ENCODE results near the gene WDR75.

The WDR75 gene

DNA sequence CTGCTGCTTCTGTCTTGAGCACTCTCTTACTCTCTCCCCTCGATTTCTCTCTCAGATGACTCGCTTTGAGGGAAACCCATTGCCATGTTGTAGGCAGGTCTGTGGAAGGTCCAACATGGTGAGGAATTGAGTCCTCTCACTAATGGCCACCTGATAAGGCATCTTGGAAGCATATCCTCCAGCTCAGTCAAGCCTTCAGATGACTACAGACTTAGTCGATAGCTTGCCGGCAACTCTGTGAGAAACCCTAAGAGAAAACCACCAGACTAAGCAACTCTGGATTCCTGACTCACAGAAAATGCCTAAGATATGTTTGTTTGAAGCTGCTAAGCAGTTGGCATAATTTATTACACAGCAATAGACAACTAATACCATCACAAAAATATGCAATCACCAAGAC is 51.2 kb downstream of the WDR75 start:
- peaks cover 8% of the 10 kb centered on the region for H3K27me3 Mint-ChIP-seq
- no peaks in the 10 kb centered on the region for H3K4me1 Mint-ChIP-seq
- H3K9me3 Mint-ChIP-seq: peaks cover 7% of the 10 kb centered on the region
- H3K4me3 Mint-ChIP-seq: no peak overlapping the region
- H3K36me3 Mint-ChIP-seq: peaks cover 3% of the 10 kb centered on the region
- no peak overlapping the region for H3K27ac Mint-ChIP-seq
- ATAC-seq (ENCODE audit: low read depth) (no peak), DNase-seq (ENCODE audit: low spot score in 2 of 2) (no peak)

DNA sequence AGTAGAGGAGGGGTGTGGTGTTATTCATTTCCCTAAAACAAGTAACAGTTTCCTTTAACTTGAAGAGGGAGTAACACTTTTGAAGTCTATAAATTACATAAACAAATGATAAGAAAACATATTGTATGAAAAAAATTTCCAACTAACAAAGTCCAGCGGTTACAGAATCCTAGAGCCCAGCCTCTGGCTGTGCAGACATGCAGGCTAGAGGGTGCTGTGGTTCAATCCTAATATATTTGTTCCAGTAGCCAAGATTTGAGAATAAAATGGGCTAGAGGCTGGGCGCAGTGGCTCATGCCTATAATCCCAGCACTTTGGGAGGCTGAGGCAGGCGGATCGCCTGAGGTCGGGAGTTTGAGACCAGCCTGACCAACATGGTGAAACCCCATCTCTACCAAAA is 56.9 kb downstream of the WDR75 start:
- H3K4me3 Mint-ChIP-seq: no peak overlapping the region

DNA sequence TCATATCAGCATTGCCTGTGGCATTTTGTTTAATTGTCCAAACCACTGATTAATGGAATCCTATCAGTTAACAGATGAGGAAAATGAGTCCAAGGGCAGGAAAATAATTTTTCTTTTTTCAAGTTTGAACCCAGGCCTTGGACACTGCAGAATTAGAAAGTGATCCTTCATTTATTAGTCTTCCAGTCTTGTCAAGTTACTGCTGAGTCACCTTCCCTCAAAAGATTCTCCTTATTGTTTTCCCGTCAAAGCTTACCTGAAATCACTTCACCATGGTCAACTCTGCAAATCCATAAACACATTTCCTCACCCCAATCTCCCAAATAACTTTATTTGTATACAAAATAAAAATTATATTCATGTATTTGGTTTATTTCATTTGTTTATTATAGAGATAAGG is 57.9 kb downstream of the WDR75 start:
- no peak for DNase-seq (ENCODE audit: low spot score in 2 of 2)
- Mint-ChIP-seq H3K4me3 (no peak overlapping the region), H3K4me1 (no peaks in the 10 kb centered on the region), H3K9me3 (peaks cover 7% of the 10 kb centered on the region), H3K36me3 (peaks cover 3% of the 10 kb centered on the region), H3K27me3 (peaks cover 5% of the 10 kb centered on the region), H3K27ac (no peak overlapping the region)
- no peak for ATAC-seq (ENCODE audit: low read depth)

More for the DNA sequence above, 56.9 kb downstream of the WDR75 start:
- H3K4me1 Mint-ChIP-seq: no peaks in the 10 kb centered on the region
- H3K27ac Mint-ChIP-seq: no peak overlapping the region
- peaks cover 5% of the 10 kb centered on the region for H3K27me3 Mint-ChIP-seq
- peaks cover 3% of the 10 kb centered on the region for H3K36me3 Mint-ChIP-seq
- H3K9me3 Mint-ChIP-seq: peaks cover 7% of the 10 kb centered on the region
- ATAC-seq (ENCODE audit: low read depth) (no peak), DNase-seq (ENCODE audit: low spot score in 2 of 2) (no peak)

DNA sequence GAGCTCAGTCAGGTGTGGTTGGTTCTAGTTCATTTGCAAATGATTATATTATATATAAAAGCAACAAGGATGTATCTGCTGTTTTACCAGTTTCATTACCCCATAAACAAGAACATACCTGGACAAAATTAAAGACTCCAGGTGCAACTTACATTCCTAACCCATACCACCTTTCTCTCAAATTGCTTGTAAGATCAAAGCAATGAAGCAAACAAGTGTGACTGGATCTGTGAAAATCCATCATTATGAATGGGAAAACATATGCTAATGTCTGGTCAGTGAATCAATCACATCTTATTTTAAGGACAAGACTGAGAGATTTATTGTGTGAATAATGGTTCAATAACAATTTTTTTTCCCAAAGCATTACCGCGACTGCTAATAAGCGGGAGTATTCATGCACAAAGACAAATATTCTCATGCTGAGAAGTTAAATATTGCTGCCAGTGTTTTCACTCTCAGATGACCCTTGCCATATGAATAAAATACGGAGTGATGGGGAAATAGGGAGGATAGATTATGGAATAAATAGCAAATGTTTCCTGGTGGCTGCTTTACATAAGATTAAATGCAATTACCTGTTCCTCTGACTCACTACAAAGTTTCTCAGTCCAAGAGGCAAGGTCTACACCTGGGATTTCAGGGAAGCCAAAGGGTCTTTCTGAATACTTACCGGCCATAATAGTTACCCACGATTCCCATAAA is 59.3 kb downstream of the WDR75 start:
- no peak for ATAC-seq (ENCODE audit: low read depth)
- no peak overlapping the region for H3K27ac Mint-ChIP-seq
- no peaks in the 10 kb centered on the region for H3K9me3 Mint-ChIP-seq
- H3K27me3 Mint-ChIP-seq: peaks cover 3% of the 10 kb centered on the region
- no peaks in the 10 kb centered on the region for H3K4me1 Mint-ChIP-seq
- no peak for DNase-seq (ENCODE audit: low spot score in 2 of 2)
- no peaks in the 10 kb centered on the region for H3K36me3 Mint-ChIP-seq
- no peak overlapping the region for H3K4me3 Mint-ChIP-seq

DNA sequence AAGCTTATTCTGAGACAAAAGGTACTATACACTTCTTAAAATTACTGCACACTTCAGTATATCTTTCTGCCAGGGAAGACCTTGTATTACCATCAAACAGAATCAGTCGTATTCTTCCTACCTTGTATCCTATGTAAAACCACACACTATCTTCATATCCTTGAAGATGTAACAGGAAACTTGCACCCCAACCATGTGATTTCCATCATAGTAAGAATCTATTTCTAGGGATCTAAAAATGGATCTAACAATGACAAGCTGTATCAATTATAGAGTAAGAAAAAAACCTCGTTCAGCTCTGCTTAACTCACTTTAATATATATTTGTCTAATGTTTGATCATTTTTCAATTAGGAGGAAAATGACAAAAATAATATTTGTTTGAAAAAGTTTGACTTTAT is 60.2 kb downstream of the WDR75 start:
- DNase-seq (ENCODE audit: low spot score in 2 of 2) (no peak), ATAC-seq (ENCODE audit: low read depth) (no peak)
- no peaks in the 10 kb centered on the region for H3K9me3 Mint-ChIP-seq
- H3K4me3 Mint-ChIP-seq: no peak overlapping the region
- H3K4me1 Mint-ChIP-seq: no peaks in the 10 kb centered on the region
- no peaks in the 10 kb centered on the region for H3K36me3 Mint-ChIP-seq
- H3K27me3 Mint-ChIP-seq: peaks cover 5% of the 10 kb centered on the region
- no peak overlapping the region for H3K27ac Mint-ChIP-seq

DNA sequence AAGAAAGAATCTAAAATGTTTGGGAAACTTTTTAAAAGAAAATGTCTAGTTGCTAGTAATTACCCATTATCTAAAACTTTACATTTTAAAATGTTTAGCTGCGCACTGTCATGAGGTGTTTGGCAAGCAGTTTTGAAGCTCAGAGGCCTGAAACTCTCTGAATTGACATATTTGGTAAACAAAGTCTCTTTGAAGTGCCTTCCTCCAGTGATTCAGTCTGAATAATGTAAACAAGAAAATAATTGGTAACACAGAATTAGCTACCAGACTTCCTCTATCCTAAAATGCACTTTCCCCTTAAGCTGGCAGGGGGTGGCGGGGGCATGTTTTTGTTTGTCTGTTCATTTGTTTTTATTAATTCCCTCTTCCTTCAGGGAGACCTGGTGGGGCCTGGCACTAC is 61.4 kb downstream of the WDR75 start:
- Mint-ChIP-seq H3K27me3 (peaks cover 5% of the 10 kb centered on the region), H3K9me3 (peaks cover 1% of the 10 kb centered on the region), H3K36me3 (no peaks in the 10 kb centered on the region), H3K4me1 (no peaks in the 10 kb centered on the region), H3K27ac (no peak overlapping the region), H3K4me3 (no peak overlapping the region)
- DNase-seq (ENCODE audit: low spot score in 2 of 2): no peak
- ATAC-seq (ENCODE audit: low read depth): no peak

DNA sequence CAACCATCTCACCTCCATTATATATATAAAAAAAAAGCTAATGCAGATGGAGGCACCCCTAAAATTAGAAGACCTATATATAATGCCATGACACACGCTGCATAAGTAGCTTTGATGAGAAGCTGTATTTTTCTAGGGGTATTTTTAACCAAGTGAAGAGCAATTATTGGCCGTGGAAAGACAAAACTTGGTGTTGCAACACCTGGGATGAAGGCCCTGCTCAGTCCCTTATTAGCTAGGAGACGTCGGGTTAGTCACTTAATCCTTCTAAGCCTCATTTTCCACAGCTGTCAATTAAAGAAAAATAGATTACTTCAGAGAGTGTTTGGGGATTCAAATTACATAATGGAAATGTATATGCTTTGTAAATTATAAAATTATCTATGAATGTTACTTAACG is 63.0 kb downstream of the WDR75 start:
- Mint-ChIP-seq H3K27me3 (peaks cover 4% of the 10 kb centered on the region), H3K4me1 (no peaks in the 10 kb centered on the region), H3K36me3 (no peaks in the 10 kb centered on the region), H3K9me3 (peaks cover 4% of the 10 kb centered on the region), H3K27ac (no peak overlapping the region), H3K4me3 (no peak overlapping the region)
- no peak for DNase-seq (ENCODE audit: low spot score in 2 of 2)
- no peak for ATAC-seq (ENCODE audit: low read depth)

DNA sequence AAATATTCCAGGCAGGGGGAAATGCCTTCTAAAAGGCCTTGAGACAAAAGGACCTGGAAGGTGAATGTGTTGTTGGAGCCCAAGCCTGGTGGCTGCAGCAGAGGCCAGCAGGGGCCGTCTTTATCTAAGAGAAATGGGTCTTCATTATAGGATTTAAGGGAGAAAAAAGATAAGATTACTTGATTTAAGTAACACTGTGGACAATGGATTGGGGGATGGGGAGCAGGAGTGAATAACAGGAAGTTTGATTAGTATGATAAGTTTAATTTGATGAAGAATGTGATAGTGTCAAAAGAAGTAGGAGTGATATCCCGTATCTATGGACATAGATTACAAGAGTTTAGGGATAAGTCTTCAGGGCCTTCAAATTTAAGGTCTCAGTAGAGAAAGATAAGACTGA is 64.2 kb downstream of the WDR75 start:
- H3K36me3 Mint-ChIP-seq: no peaks in the 10 kb centered on the region

DNA sequence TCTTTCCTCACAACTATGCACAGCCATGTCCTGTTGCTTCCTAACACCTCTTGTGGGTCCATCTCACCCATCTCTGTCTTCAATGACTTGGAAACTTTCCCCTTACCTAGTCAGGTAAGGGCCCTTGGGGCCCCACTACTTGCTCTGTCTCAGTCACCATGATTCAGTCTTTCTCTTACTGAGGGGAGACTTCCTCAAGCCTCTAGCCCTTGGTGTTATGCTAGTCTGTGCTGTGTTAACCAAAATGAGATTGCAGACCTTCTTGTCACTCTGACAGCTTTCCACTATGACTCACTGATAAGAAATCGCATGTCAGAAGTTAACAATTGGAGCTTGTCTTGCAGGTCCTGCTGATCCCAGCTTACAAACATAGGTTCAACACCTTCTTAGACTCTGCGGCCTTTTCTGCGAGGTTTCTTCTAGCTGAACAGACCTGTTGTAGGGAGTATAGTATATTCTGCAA is 65.3 kb downstream of the WDR75 start:
- Mint-ChIP-seq H3K27ac (no peak overlapping the region), H3K4me3 (no peak overlapping the region), H3K27me3 (peaks cover 3% of the 10 kb centered on the region), H3K36me3 (no peaks in the 10 kb centered on the region), H3K9me3 (peaks cover 4% of the 10 kb centered on the region), H3K4me1 (no peaks in the 10 kb centered on the region)
- DNase-seq (ENCODE audit: low spot score in 2 of 2) (no peak), ATAC-seq (ENCODE audit: low read depth) (no peak)

More for the DNA sequence above, 64.2 kb downstream of the WDR75 start:
- Mint-ChIP-seq H3K4me3 (no peak overlapping the region), H3K27ac (no peak overlapping the region), H3K9me3 (peaks cover 4% of the 10 kb centered on the region), H3K4me1 (no peaks in the 10 kb centered on the region), H3K27me3 (peaks cover 3% of the 10 kb centered on the region)
- no peak for ATAC-seq (ENCODE audit: low read depth)
- DNase-seq (ENCODE audit: low spot score in 2 of 2): no peak

DNA sequence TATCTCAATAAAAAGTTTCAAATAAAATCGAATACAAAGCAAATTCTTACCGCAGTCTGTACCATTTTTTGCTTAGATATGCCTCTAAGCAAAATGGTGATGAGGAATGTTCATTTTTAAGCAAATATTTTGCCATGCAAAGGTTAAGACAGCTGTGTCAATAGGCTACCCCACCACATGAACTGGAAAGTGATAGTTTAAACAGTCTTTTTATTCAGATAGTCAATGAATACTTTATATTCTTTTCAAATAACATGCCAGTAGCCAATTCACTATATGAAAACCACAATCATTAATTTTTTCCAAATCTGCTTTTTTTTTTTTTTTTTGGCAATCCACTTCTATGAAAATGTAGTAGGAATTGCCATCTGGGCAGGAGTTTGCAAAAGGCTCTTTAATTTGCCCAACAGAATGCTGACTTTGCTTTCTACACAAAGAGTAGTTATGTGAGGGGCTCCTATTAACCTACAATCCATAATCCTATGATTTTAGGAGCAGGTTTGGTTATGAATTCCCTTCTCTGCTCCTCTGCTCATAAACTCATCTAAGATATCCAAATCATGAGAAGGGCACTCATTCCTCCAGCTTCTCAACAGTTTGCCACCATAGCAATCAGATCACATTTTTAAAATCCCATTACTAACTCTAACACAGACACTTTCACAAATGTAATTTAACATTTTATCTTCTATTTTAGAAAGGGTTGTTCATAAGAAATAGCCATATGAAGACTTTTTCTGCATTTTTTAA is 70.1 kb downstream of the WDR75 start:
- Mint-ChIP-seq H3K9me3 (peaks cover 4% of the 10 kb centered on the region), H3K27ac (no peak overlapping the region), H3K27me3 (peaks cover 5% of the 10 kb centered on the region)

DNA sequence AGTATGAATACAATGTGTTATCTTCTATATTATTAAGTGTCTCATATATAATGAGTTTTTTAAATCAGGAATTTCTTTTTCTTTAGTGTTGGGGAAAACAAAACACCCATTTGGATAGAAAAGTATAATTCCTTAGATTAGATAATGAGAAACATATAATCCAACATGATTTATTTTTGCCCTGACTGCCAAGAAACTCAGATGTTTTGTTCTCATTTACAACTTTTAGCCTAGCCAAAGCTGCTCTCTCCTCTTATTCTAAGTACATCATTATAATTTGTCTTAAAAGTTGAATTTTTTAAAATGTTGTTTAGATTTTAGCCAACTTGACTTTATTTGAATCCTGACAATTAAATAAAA is 70.7 kb downstream of the WDR75 start:
- no peaks in the 10 kb centered on the region for H3K36me3 Mint-ChIP-seq

More for the DNA sequence above, 70.1 kb downstream of the WDR75 start:
- DNase-seq (ENCODE audit: low spot score in 2 of 2): no peak
- Mint-ChIP-seq H3K4me3 (no peak overlapping the region), H3K36me3 (no peaks in the 10 kb centered on the region), H3K4me1 (no peaks in the 10 kb centered on the region)
- ATAC-seq (ENCODE audit: low read depth): no peak

DNA sequence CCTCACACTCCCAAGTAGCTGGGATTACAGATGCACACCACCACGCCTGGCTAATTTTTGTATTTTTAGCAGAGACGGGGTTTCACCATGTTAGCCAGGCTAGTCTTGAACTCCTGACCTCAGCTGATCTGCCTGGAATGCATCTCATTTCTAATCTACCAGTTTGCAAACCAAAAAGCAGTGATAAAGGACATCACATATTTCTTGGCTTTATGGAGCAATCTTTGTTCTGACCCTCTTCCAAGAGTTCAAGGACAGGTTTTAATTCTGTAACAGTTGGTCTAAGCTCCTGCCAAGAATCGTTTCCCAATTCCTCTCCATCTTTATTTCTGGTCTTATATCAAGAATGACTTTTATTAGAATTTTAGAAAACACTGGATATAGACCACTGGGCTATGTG is 71.6 kb downstream of the WDR75 start:
- no peaks in the 10 kb centered on the region for H3K36me3 Mint-ChIP-seq
- ATAC-seq (ENCODE audit: low read depth): no peak
- H3K27ac Mint-ChIP-seq: no peak overlapping the region
- H3K4me3 Mint-ChIP-seq: no peak overlapping the region
- DNase-seq (ENCODE audit: low spot score in 2 of 2): no peak
- H3K9me3 Mint-ChIP-seq: peaks cover 7% of the 10 kb centered on the region
- H3K27me3 Mint-ChIP-seq: peaks cover 7% of the 10 kb centered on the region
- H3K4me1 Mint-ChIP-seq: no peaks in the 10 kb centered on the region

More for the DNA sequence above, 70.7 kb downstream of the WDR75 start:
- Mint-ChIP-seq H3K4me1 (no peaks in the 10 kb centered on the region), H3K27ac (no peak overlapping the region), H3K9me3 (peaks cover 4% of the 10 kb centered on the region), H3K27me3 (peaks cover 6% of the 10 kb centered on the region), H3K4me3 (no peak overlapping the region)
- no peak for DNase-seq (ENCODE audit: low spot score in 2 of 2)
- ATAC-seq (ENCODE audit: low read depth): no peak

DNA sequence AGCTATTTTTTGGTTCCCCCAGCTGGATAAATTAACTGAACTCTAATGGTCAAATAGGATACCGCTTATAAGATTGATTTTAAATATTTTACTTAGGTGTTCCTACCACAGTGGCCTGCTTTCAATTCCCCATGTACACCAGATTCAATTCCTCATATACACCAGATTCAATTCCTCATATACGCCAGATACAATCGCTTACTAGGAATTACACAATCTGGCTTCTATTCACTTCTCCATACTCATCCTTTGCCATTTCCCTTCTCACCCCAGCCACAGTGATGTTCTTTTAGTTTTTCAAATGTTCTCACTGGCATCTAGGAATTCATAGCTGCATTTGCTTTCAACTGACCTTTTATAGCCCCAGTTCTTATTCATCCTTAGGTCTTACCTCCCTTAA is 72.8 kb downstream of the WDR75 start:
- Mint-ChIP-seq H3K4me3 (no peak overlapping the region), H3K27me3 (peaks cover 8% of the 10 kb centered on the region), H3K27ac (no peak overlapping the region), H3K36me3 (no peaks in the 10 kb centered on the region), H3K9me3 (peaks cover 5% of the 10 kb centered on the region), H3K4me1 (no peaks in the 10 kb centered on the region)
- DNase-seq (ENCODE audit: low spot score in 2 of 2): no peak
- ATAC-seq (ENCODE audit: low read depth): no peak

DNA sequence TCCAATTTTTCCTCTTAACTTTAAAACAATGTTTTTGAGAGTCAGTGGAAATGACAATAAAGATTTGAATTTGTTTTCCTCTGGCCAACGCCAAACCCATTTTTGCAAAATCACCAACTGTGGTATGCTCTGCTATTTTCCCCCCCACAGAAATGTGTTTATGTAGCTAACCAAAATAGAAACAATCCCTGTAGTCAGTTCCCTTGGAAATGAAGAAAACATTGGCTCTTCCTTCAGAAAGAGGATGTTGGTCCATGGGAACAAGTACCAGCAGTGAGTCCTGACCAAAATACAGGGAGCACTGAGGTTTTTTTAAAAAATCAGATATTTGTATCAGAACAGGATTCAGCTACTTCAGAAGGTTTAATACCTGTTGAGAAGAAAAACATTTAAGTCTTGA is 74.0 kb downstream of the WDR75 start:
- no peak for DNase-seq (ENCODE audit: low spot score in 2 of 2)

DNA sequence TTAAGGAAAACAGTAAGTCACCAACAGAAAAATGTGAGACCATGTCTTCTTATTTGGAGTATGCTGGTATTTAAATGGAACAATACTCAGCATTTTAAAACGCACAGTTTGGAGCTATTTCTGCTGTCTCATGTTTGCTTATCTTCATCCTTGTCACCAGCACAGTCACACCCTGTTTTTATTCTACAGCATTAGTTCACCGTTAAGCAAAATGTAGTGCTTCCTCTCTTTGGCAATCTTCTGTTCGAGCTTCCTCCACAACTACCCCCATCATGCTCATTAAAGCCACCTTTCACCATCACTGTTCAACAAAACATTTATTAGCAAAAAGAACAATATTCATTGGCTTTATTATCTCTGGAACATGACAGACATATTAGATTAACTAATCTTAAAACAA is 75.3 kb downstream of the WDR75 start:
- DNase-seq (ENCODE audit: low spot score in 2 of 2): no peak
- Mint-ChIP-seq H3K27me3 (peaks cover 8% of the 10 kb centered on the region), H3K27ac (no peak overlapping the region)

More for the DNA sequence above, 74.0 kb downstream of the WDR75 start:
- Mint-ChIP-seq H3K27me3 (peaks cover 8% of the 10 kb centered on the region), H3K27ac (no peak overlapping the region), H3K4me3 (no peak overlapping the region), H3K9me3 (peaks cover 5% of the 10 kb centered on the region), H3K36me3 (no peaks in the 10 kb centered on the region), H3K4me1 (no peaks in the 10 kb centered on the region)
- no peak for ATAC-seq (ENCODE audit: low read depth)

More for the DNA sequence above, 75.3 kb downstream of the WDR75 start:
- Mint-ChIP-seq H3K4me1 (no peaks in the 10 kb centered on the region), H3K36me3 (no peaks in the 10 kb centered on the region), H3K4me3 (no peak overlapping the region), H3K9me3 (peaks cover 5% of the 10 kb centered on the region)
- no peak for ATAC-seq (ENCODE audit: low read depth)

Data from memory B cell (primary cell).